GM12878 (cell line): ENCODE measurements around the gene CCDC78.

Source experiments
- CREB1 ChIP-seq: IDR thresholded peaks from 2 replicates; pipeline ENCODE4 v1.6.1; 2012; ENCODE audit warnings: low read depth, mild to moderate bottlenecking, inconsistent platforms
- ESRRA ChIP-seq: IDR thresholded peaks from 2 replicates; pipeline ENCODE4 v1.6.1; 2012; ENCODE audit warnings: mild to moderate bottlenecking, low read length, improper control_type of control experiment
- NFYA ChIP-seq: IDR thresholded peaks from 2 replicates; pipeline ENCODE4 v1.6.1; 2011; ENCODE audit warnings: low read depth, mild to moderate bottlenecking, low read length, improper control_type of control experiment, borderline replicate concordance
- NFYB ChIP-seq: IDR thresholded peaks from 2 replicates; pipeline ENCODE4 v1.6.1; 2011; ENCODE audit warnings: low read depth, mild to moderate bottlenecking, low read length, improper control_type of control experiment, moderate library complexity; ENCODE audit not compliant: insufficient read depth
- SUPT20H ChIP-seq: IDR thresholded peaks from 2 replicates; pipeline ENCODE4 v1.6.1; 2011; ENCODE audit warnings: low read depth, mild to moderate bottlenecking, low read length, moderate library complexity, borderline replicate concordance; ENCODE audit not compliant: control insufficient read depth
- TF ChIP-seq, protein P1 (sequence below), 3 experiments: IDR thresholded peaks in 2 of 3; conservative IDR thresholded peaks in 1 of 3; 2 replicates each; pipeline ENCODE4 v1.5.1; 2011; ENCODE audit warnings: low read depth in 3 of 3, low read length in 3 of 3, mild to moderate bottlenecking in 3 of 3, control low read depth in 2 of 3, moderate library complexity in 2 of 3, inconsistent platforms in 1 of 3, mixed read lengths in 1 of 3; ENCODE audit not compliant: control insufficient read depth in 2 of 3, insufficient read depth in 1 of 3; ENCODE audit errors: extremely low read depth in 1 of 3

DNA sequence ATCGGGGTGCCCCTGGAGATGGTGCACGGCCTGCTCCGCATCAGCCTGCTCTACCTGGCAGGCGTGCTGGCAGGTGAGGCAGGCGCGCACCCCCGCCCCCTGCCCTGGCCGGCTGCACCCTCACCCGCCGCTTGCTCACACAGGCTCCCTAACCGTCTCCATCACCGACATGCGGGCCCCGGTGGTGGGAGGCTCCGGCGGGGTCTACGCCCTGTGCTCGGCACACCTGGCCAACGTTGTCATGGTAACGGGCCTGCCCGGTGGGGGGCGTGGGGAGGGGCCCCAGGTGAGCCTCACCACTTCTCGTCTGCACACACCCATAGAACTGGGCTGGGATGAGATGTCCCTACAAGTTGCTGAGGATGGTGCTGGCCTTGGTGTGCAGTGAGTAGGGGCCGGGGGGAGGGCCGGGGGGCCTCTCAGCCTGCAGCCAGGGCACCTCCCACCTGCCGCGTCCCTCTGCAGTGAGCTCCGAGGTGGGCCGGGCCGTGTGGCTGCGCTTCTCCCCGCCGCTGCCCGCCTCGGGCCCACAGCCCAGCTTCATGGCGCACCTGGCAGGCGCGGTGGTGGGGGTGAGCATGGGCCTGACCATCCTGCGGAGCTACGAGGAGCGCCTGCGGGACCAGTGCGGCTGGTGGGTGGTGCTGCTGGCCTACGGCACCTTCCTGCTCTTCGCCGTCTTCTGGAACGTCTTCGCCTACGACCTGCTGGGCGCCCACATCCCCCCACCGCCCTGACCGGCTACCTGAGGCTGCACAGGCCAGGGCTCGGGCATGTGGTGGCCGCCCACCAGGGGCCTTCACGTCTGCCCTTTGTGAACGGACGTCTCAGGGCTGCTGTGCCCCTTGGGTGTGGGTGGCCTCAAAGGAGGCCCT, 48.7 kb downstream of the CCDC78 start:
- TF ChIP-seq SUPT20H (no peak), NFYA (no peak), CREB1 (no peak), ESRRA (no peak), NFYB (no peak)
- TF ChIP-seq, protein P1, sequence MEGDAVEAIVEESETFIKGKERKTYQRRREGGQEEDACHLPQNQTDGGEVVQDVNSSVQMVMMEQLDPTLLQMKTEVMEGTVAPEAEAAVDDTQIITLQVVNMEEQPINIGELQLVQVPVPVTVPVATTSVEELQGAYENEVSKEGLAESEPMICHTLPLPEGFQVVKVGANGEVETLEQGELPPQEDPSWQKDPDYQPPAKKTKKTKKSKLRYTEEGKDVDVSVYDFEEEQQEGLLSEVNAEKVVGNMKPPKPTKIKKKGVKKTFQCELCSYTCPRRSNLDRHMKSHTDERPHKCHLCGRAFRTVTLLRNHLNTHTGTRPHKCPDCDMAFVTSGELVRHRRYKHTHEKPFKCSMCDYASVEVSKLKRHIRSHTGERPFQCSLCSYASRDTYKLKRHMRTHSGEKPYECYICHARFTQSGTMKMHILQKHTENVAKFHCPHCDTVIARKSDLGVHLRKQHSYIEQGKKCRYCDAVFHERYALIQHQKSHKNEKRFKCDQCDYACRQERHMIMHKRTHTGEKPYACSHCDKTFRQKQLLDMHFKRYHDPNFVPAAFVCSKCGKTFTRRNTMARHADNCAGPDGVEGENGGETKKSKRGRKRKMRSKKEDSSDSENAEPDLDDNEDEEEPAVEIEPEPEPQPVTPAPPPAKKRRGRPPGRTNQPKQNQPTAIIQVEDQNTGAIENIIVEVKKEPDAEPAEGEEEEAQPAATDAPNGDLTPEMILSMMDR (IDR thresholded peaks at IDR 0.05 in 2 of 3, conservative IDR thresholded peaks at IDR 0.05 in 1 of 3; ENCODE audit: control insufficient read depth in 2 of 3, extremely low read depth in 1 of 3, insufficient read depth in 1 of 3, low read depth in 3 of 3, low read length in 3 of 3) = no peak
